AG08395 (cell line): ENCODE measurements around the gene DGKD.
"Not testable (repeated sequence)": the region's sequence is repeated elsewhere in the genome, so short reads cannot be mapped to it uniquely, and the experiment has no call there.

Source experiments
- DNase-seq: peaks from one replicate; pipeline ENCODE4 v3.0.0; 2012; ENCODE audit warnings: mixed read lengths, low spot score

Gene DGKD

GRCh38 chr2:233353769-233354499, at the start of gene DGKD:
Gene DGKD (plus strand): TSS chr2:233354494. CDS start chr2:233354519, 25 bp downstream.
- DNase-seq = peak; percentile 93

DNA sequence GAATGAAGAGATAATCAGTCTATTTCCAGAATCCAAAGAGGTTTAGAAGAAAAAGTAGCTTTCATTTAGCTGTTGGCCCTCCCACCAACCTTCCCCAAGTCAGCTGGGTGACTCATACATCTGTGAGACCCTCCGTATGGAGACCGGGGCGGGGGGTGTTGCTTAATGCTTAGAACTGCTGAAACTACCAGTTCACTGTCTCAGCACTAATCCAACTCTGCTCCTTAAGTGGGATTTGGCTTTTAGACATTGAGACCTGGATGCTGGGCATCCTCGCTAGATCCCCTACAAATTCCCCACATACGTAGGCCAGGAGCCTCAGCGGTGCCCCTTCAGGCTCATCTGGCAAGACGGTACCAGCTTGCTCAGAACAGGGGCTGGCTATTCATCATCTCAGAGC, 46.7 kb upstream of the DGKD start, which contains the start of gene SAG:
TSS of gene SAG (plus strand) at position 252 of the 400 bp plus-strand sequence. CDS start 1,374 bp downstream, outside the sequence.
- DNase-seq = no peak

GRCh38 chr2:233311241-233311926, 42.9 kb upstream of the DGKD start:
- DNase-seq = no peak

- no peak for DNase-seq
These were observed 41.4 kb upstream of the DGKD start for GRCh38 chr2:233312874-233313273.

GRCh38 chr2:233314180-233314925, 39.9 kb upstream of the DGKD start:
- no peak for DNase-seq

- DNase-seq = no peak
These were observed 36.9 kb upstream of the DGKD start for GRCh38 chr2:233317196-233317943.

- DNase-seq = no peak
These were observed 35.0 kb upstream of the DGKD start for GRCh38 chr2:233319256-233319655.

GRCh38 chr2:233320470-233320869, 33.8 kb upstream of the DGKD start:
- DNase-seq = no peak

DNA sequence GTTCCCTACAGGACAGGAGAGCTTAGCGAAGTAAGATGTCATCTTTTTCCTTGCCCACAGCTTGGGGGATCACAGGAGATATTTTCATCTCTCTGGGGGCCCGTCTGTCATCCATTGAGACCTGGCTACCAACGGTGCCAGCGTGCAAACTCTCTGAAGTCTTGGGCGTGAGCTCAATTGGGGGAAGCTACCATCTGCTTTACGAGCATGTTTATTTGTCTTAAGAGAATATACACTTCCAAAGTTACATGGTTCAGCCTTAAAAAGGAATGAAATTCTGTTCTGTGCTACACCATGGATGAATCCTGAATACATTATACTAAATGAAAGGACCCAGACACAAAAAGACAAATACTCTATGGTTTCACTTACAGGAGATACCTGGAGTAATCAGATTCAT, 33.1 kb upstream of the DGKD start:
- DNase-seq = no peak

GRCh38 chr2:233323851-233324250, 30.4 kb upstream of the DGKD start:
- no peak for DNase-seq

DNA sequence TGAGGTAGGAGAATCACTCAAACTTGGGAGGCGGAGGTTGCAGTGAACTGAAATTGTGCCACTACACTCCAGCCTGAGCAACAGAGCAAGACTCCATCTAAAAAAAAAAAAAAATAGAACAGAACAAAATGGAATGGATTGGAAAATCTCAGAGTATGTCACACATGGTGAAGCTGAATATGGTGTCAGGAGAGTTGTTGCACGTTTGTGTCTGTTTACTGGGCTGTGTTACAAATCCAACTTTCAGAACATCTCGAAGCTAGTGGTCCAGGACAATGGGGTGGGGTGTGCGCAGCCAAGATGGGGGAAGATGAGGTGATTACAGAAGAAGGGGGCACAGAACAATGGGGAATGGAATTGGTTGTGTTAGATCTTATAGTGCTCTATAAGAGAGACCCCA, 29.0 kb upstream of the DGKD start:
- no peak for DNase-seq

DNA sequence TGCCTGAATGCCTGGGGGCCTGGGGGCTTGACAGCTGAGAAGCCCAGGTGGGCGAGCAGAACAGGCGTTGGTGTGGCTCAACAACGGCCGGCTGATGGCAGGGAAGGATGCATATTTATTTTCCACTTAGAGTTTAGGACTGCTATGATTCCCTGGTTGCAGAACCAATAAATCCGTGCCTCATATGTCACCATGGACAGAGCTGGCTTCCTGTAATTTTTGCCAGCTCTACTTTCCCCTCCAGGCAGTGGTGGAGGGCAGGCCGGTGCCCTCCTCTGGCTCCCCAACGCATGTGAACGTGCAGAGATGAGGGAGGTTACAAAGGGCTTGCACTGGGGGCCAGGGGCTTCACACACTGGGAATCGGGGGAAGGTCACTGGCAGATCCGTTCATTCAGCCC, 28.5 kb upstream of the DGKD start:
- DNase-seq = no peak

DNA sequence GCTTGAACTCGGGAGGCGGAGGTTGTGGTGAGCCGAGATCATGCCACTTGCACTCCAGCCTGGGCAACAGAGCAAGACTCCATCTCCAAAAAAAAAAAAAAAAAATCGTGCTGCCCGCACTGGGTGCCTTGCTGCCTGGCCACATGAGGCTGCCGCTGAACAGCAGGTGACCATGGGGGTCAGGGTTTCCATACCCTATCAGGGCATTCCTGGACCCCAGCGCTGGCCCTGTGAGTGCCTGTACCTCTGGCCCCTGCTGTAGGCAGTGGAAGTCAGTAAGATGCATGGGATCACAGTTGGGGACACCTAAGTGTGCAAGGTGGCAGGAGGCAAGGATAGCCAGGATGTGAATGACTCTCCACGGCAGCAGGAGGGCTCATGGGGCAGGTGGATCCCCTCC, 27.8 kb upstream of the DGKD start:
- DNase-seq = no peak

DNA sequence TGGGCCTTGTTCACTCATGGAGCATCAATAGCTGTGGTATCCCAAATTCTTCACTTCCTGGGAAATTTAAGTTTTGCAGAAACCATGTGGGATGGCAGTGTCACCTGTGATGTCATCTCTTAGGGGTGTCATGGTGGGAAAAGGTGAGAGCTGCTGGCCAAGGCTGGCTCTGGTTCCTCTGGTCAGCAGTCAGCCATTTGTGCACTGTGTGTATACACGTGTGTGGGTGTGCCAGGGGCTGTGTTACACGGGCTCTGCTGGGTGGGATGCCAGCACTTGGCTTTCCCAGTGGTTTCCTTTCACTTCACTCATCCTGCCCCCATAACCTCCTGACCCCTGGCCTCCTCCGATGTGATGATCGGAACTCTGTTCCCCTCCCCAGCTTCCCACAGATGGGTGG, 25.4 kb upstream of the DGKD start:
- DNase-seq = no peak

DNA sequence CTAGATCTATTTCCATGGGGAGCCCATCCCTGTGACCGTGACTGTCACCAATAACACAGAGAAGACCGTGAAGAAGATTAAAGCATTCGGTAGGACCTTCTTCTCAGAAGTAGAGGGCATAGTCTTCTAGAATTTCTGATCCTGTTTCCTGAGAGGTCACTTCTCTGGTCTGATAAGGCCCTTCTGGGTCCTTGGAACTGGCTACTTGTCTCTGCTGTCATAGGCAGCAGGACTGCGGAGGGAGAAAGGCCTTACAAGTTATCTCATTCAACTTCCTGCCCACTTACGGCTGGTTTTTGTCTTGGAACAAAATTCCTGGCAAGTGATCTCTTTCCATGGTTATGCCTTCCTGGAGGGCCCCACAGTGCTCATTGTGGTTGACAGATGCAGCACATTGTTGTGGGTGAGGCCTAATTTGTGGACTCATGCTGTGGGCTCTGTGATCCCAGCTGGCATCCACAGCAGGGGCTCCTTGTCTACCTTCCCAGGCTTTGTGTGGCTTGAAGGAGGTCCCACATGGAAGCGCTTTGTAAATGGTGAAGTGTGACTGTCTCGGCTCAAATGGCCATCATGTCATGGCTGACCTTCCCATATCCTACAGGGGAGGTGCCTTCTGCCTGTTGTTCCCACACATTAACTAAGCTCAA, 24.7 kb upstream of the DGKD start:
- peak; percentile 23 for DNase-seq

DNA sequence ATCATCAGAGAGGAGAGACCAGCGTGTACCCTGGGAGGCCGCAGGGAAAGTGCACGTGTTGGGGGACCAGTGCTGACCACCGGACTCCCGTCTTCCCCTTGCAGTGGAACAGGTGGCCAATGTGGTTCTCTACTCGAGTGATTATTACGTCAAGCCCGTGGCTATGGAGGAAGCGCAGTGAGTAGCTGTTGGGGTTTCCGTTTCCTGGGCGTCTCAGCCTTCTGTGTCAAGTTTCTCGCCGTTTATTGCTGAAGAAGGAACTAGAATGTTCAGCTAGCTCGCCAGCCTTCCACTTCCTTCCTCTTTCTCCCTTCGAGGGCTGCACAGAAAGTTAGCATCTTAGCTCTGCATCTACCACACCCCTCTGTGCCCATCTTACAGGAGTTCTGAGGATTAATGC, 22.8 kb upstream of the DGKD start:
- DNase-seq = no peak

- no peak for DNase-seq
These were observed 22.2 kb upstream of the DGKD start for GRCh38 chr2:233332125-233332524.

DNA sequence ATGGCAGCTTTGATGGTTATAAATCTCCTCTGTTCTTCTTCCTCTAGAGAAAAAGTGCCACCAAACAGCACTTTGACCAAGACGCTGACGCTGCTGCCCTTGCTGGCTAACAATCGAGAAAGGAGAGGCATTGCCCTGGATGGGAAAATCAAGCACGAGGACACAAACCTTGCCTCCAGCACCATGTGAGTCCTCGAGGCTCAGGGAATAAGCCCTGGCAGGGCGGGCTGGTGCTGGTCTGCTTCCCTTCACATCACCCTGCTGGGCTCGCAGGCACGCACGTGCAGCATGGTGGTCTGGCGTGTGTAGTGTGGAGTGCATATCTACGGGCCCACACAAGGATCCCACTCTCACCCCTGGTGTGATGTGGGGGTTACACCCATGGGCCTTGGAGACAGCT, 19.4 kb upstream of the DGKD start:
- no peak for DNase-seq

DNA sequence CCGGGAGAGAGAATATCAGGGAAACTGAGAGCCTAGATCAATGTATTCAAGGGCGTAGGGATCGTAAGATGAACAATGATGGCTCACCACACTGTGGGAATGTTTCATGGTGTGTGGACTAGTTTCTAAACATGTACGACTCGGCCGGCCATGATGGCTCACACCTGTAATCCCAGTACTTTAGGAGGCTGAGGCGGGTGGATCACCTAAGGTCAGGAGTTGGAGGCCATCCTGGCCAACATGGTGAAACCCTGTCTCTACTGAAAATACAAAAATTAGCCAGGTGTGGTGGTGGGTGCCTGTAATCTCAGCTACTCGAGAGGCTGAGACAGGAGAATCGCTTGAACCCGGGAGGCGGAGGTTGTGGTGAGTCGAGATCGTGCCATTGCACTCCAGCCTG, 18.2 kb upstream of the DGKD start:
- not testable (repeated sequence) for DNase-seq

GRCh38 chr2:233336541-233336940, 17.8 kb upstream of the DGKD start:
- DNase-seq = no peak

DNA sequence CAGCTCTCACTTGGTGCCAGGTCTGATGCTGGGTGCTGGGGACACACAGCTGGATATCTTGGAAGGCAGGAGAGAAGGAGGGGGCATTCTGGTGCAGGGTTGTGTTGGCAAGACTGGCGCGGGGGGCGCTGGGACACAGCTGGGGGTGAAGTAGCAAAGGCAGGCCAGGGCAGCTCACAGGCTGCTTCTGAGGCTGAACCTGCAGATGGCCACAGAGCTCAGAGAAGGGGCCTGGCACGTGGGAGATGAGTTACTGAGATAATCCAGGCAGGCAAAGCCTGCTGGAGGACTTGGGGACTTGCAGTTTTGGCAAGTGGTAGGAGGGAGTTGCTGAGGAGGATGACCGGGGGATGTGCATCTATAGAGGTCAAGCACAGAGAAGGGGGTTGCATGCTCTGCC, 16.2 kb upstream of the DGKD start:
- DNase-seq = no peak
